Measurements from ENCODE around the gene TRIM40.

Gene TRIM40

GRCh38 chr6:30097902-30098768, 37.8 kb upstream of the TRIM40 start:
- H3K4me3 ChIP-seq (ENCODE audit: control insufficient read depth, low read depth, low read length): no peak overlapping the region
- no peak for TF ChIP-seq CTCF (IDR thresholded peaks at IDR 0.05; ENCODE audit: control insufficient read depth, insufficient read depth, low read depth, low read length, missing control alignments)
- DNase-seq (ENCODE audit: low read depth): no peak

GRCh38 chr6:30100154-30100553, 35.8 kb upstream of the TRIM40 start:
- H3K4me3 ChIP-seq (ENCODE audit: control insufficient read depth, low read depth, low read length): no peak overlapping the region
- TF ChIP-seq CTCF (IDR thresholded peaks at IDR 0.05; ENCODE audit: control insufficient read depth, insufficient read depth, low read depth, low read length, missing control alignments): no peak
- no peak for DNase-seq (ENCODE audit: low read depth)

- H3K4me3 ChIP-seq (ENCODE audit: control insufficient read depth, low read depth, low read length): peak overlapping the region; percentile 24
- no peak for TF ChIP-seq CTCF (IDR thresholded peaks at IDR 0.05; ENCODE audit: control insufficient read depth, insufficient read depth, low read depth, low read length, missing control alignments)
- DNase-seq (ENCODE audit: low read depth): no peak
Observed at GRCh38 chr6:30100585-30101443, 35.1 kb upstream of the TRIM40 start.

GRCh38 chr6:30101444-30102413, 34.2 kb upstream of the TRIM40 start:
- DNase-seq (ENCODE audit: low read depth): peak; percentile 38
- TF ChIP-seq CTCF (IDR thresholded peaks at IDR 0.05; ENCODE audit: control insufficient read depth, insufficient read depth, low read depth, low read length, missing control alignments): peak; percentile 13

GRCh38 chr6:30102414-30102969, 33.4 kb upstream of the TRIM40 start:
- peak overlapping the region; percentile 30 for H3K4me3 ChIP-seq (ENCODE audit: control insufficient read depth, low read depth, low read length)
- TF ChIP-seq CTCF (IDR thresholded peaks at IDR 0.05; ENCODE audit: control insufficient read depth, insufficient read depth, low read depth, low read length, missing control alignments): no peak
- peak; percentile 13 for DNase-seq (ENCODE audit: low read depth)

More at GRCh38 chr6:30101444-30102413, 34.2 kb upstream of the TRIM40 start:
- H3K4me3 ChIP-seq (ENCODE audit: control insufficient read depth, low read depth, low read length): peak overlapping the region; percentile 33
